C4-2B (cell line): ENCODE results near the gene STARD3NL.

Source experiments
- ZFX ChIP-seq: fragments of 450-650 bp; IDR thresholded peaks from 2 replicates; pipeline ENCODE4 v1.6.1; 2017
- TF ChIP-seq, protein P1 (sequence below): fragments of 450-650 bp; conservative IDR thresholded peaks from 2 replicates; pipeline ENCODE4 v1.5.1; 2017; ENCODE audit warnings: mild to moderate bottlenecking

- TF ChIP-seq, protein P1, sequence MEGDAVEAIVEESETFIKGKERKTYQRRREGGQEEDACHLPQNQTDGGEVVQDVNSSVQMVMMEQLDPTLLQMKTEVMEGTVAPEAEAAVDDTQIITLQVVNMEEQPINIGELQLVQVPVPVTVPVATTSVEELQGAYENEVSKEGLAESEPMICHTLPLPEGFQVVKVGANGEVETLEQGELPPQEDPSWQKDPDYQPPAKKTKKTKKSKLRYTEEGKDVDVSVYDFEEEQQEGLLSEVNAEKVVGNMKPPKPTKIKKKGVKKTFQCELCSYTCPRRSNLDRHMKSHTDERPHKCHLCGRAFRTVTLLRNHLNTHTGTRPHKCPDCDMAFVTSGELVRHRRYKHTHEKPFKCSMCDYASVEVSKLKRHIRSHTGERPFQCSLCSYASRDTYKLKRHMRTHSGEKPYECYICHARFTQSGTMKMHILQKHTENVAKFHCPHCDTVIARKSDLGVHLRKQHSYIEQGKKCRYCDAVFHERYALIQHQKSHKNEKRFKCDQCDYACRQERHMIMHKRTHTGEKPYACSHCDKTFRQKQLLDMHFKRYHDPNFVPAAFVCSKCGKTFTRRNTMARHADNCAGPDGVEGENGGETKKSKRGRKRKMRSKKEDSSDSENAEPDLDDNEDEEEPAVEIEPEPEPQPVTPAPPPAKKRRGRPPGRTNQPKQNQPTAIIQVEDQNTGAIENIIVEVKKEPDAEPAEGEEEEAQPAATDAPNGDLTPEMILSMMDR: no peak
- TF ChIP-seq ZFX: no peak
These were observed 51.3 kb downstream of the STARD3NL start for GRCh38 chr7:38229386-38229785.
